ENCODE results near the gene SMAD6.
A peak's percentile ranks its signal among the peaks of the same experiment; 100 is the strongest.

Gene SMAD6

GRCh38 chr15:66747886-66748707 lies 46.1 kb downstream of the SMAD6 start:
- H3K4me3 ChIP-seq (ENCODE audit: low read depth, low read length): no peak overlapping the region
- DNase-seq (ENCODE audit: low read depth): no peak
- TF ChIP-seq, protein P1, sequence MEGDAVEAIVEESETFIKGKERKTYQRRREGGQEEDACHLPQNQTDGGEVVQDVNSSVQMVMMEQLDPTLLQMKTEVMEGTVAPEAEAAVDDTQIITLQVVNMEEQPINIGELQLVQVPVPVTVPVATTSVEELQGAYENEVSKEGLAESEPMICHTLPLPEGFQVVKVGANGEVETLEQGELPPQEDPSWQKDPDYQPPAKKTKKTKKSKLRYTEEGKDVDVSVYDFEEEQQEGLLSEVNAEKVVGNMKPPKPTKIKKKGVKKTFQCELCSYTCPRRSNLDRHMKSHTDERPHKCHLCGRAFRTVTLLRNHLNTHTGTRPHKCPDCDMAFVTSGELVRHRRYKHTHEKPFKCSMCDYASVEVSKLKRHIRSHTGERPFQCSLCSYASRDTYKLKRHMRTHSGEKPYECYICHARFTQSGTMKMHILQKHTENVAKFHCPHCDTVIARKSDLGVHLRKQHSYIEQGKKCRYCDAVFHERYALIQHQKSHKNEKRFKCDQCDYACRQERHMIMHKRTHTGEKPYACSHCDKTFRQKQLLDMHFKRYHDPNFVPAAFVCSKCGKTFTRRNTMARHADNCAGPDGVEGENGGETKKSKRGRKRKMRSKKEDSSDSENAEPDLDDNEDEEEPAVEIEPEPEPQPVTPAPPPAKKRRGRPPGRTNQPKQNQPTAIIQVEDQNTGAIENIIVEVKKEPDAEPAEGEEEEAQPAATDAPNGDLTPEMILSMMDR (IDR thresholded peaks at IDR 0.05; ENCODE audit: insufficient read depth, low read depth, low read length, missing control alignments): no peak

DNA sequence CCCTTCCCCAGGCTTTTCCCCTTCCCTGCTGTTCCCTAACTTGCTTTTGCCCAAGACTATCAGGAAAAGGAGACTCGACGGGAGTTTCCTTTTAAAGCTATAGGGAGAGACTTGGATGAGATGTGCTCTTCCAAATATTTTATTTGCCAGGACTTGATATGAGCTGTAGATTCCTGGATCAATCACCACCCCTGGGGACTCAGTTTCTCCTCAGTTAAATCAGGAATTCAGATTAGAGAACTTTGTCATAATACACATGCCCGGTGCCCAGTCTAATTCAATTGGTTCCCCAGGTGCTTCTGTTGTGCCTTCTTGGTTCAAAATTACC lies 46.6 kb downstream of the SMAD6 start:
- TF ChIP-seq, protein P1 (IDR thresholded peaks at IDR 0.05; ENCODE audit: insufficient read depth, low read depth, low read length, missing control alignments): no peak
- DNase-seq (ENCODE audit: low read depth): no peak
- H3K4me3 ChIP-seq (ENCODE audit: low read depth, low read length): no peak overlapping the region

DNA sequence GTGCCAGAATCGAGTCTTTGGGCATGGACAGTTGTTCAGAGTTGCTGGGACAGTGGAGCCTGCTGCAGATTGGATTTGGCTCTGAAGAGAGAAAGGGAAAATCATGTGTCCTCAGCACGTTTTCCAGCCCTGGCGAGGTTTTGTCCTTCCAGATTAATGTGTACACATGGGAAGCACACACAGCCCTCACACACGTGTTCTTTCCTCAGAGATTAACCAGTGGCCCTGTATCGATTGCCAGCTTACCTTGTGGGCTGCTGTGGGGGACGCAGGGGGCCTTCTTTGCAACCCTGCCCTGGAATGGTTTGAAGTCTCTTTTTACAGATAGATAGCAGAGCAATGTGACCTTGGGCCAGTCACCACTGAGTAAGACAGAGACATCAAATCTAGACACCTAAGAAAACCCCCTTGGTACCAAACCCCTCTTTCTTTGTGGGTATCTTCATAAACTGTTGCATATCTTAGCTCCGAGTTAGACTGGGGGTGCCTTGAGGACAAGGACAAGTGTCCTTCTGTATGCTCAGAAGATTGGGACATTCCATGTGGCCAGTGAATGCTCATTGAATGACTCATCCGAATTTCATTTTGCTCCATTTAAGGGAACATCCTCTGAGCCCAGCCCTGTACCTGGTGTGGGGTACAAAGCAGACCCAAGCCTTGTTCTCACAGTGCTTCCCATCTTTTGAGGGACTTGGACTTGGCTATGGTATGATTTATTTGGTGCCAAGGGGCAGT lies 48.0 kb downstream of the SMAD6 start:
- TF ChIP-seq, protein P1 (IDR thresholded peaks at IDR 0.05; ENCODE audit: insufficient read depth, low read depth, low read length, missing control alignments): no peak
- no peak overlapping the region for H3K4me3 ChIP-seq (ENCODE audit: low read depth, low read length)
- no peak for DNase-seq (ENCODE audit: low read depth)

- no peak overlapping the region for H3K4me3 ChIP-seq (ENCODE audit: low read depth, low read length)
- TF ChIP-seq, protein P1 (IDR thresholded peaks at IDR 0.05; ENCODE audit: insufficient read depth, low read depth, low read length, missing control alignments): no peak
- no peak for DNase-seq (ENCODE audit: low read depth)
These were observed 48.6 kb downstream of the SMAD6 start for GRCh38 chr15:66750609-66751008.

DNA sequence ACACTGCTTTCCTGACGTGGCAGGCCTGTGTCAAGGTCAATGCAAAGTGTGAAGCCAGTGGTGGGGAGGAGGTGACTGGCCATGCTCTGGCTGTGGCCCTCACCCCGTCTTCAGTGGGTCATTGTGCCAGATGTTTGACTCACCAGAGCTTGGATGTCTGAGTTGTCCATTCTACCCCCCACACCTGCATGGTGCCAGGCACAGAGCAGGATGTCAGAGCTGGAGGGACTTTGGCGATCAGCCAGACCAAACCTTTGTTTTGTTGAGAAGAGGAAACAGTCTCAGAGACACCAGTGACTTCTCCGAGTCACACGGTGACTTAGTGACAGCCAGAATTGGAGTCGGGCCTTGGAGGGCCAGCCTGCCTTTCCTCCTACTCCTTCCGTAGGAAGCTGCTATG lies 49.5 kb downstream of the SMAD6 start:
- peak; percentile 55 for DNase-seq (ENCODE audit: low read depth)
- no peak overlapping the region for H3K4me3 ChIP-seq (ENCODE audit: low read depth, low read length)
- TF ChIP-seq, protein P1 (IDR thresholded peaks at IDR 0.05; ENCODE audit: insufficient read depth, low read depth, low read length, missing control alignments): no peak

DNA sequence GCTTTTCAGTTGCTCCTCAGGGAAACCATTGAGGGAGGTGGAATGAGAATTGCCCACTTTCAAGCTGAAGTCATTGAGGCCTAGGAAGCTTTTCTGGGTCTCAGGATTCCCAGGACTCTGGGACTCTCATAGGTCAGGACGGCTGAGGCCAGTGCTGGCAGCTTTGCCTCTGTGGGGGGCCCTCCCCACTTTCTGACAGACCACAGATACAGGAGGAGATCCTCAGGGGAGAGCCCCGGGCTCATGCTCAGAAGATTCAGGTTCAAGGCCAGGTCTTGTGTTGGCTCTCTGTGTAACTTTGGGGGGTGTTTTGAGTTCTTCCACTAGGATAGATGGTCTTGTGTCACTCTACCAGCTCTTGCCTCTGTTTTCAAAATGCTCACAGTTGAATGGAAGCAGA lies 50.0 kb downstream of the SMAD6 start:
- H3K4me3 ChIP-seq (ENCODE audit: low read depth, low read length): no peak overlapping the region
- TF ChIP-seq, protein P1 (IDR thresholded peaks at IDR 0.05; ENCODE audit: insufficient read depth, low read depth, low read length, missing control alignments): no peak
- no peak for DNase-seq (ENCODE audit: low read depth)

Measured in GM12865 (cell line).